ENCODE results near the gene CDYL2. TPM values are rescaled to one million over a fixed set of nuclear protein-coding genes. Genes with fewer than 3 reads are reported as not detected.

The CDYL2 gene
- total and polyA plus RNA-seq, 5 donors from 2014 or later: 1.2 to 37.6 (median 1.6) TPM

GRCh38 chr16:80705596-80705995 lies 98.8 kb downstream of the CDYL2 start:
- Mint-ChIP-seq H3K27me3 (no peaks in the 10 kb centered on the region), H3K4me1 (peaks cover 3 to 22% (median 14%) of the 10 kb centered on the region in 4 donors), H3K4me3 (no peak overlapping the region), H3K36me3 (no peaks in the 10 kb centered on the region), H3K9me3 (peaks cover 0 to 8% (median 0%) of the 10 kb centered on the region in 7 donors), H3K27ac (no peak overlapping the region)
- ATAC-seq (ENCODE audit: low read depth in 2 of 2) (no peak), DNase-seq (no peak)
- Histone ChIP-seq H3K4me1 (ENCODE audit: control insufficient read depth, insufficient read depth, low read length, poor library complexity, severe bottlenecking) (peaks cover 3% of the 10 kb centered on the region), H3K9me3 (ENCODE audit: control insufficient read depth in 2 of 2, low read length in 2 of 2) (no peaks in the 10 kb centered on the region), H3K36me3 (ENCODE audit: control insufficient read depth, insufficient read depth, low read length) (no peaks in the 10 kb centered on the region), H3K27ac (ENCODE audit: insufficient read depth, low read length, poor library complexity, severe bottlenecking) (no peak overlapping the region), H3K27me3 (ENCODE audit: control insufficient read depth, insufficient read depth, low read length) (no peaks in the 10 kb centered on the region), H3K4me3 (ENCODE audit: low read depth, low read length) (no peak overlapping the region)

GRCh38 chr16:80704751-80705505 lies 99.5 kb downstream of the CDYL2 start:
- no peak overlapping the region for H3K27ac ChIP-seq (ENCODE audit: insufficient read depth, low read length, poor library complexity, severe bottlenecking)
- no peak overlapping the region for H3K4me3 Mint-ChIP-seq
- no peaks in the 10 kb centered on the region for H3K36me3 ChIP-seq (ENCODE audit: control insufficient read depth, insufficient read depth, low read length)
- no peaks in the 10 kb centered on the region for H3K9me3 ChIP-seq (ENCODE audit: control insufficient read depth in 2 of 2, low read length in 2 of 2)
- DNase-seq (no peak), ATAC-seq (ENCODE audit: low read depth in 2 of 2) (no peak)
- H3K27ac Mint-ChIP-seq: no peak overlapping the region
- H3K9me3 Mint-ChIP-seq: peaks cover 0 to 8% (median 0%) of the 10 kb centered on the region in 7 donors
- H3K27me3 Mint-ChIP-seq: no peaks in the 10 kb centered on the region
- H3K4me1 Mint-ChIP-seq: peaks cover 6 to 28% (median 18%) of the 10 kb centered on the region in 4 donors
- H3K27me3 ChIP-seq (ENCODE audit: control insufficient read depth, insufficient read depth, low read length): no peaks in the 10 kb centered on the region
- no peaks in the 10 kb centered on the region for H3K36me3 Mint-ChIP-seq
- H3K4me3 ChIP-seq (ENCODE audit: low read depth, low read length): no peak overlapping the region
- H3K4me1 ChIP-seq (ENCODE audit: control insufficient read depth, insufficient read depth, low read length, poor library complexity, severe bottlenecking): peaks cover 5% of the 10 kb centered on the region

- Mint-ChIP-seq H3K4me3 (no peak overlapping the region), H3K36me3 (peaks cover 3% of the 10 kb centered on the region), H3K4me1 (peaks cover 14 to 39% (median 24%) of the 10 kb centered on the region in 4 donors), H3K27ac (peak overlapping the region in 2 of 3 donors; percentile 33 to 52), H3K9me3 (peaks cover 0 to 8% (median 3%) of the 10 kb centered on the region in 7 donors), H3K27me3 (no peaks in the 10 kb centered on the region)
- Histone ChIP-seq H3K27ac (ENCODE audit: insufficient read depth, low read length, poor library complexity, severe bottlenecking) (no peak overlapping the region), H3K4me3 (ENCODE audit: low read depth, low read length) (no peak overlapping the region), H3K9me3 (ENCODE audit: control insufficient read depth in 2 of 2, low read length in 2 of 2) (no peaks in the 10 kb centered on the region), H3K4me1 (ENCODE audit: control insufficient read depth, insufficient read depth, low read length, poor library complexity, severe bottlenecking) (peaks cover 5% of the 10 kb centered on the region), H3K36me3 (ENCODE audit: control insufficient read depth, insufficient read depth, low read length) (no peaks in the 10 kb centered on the region), H3K27me3 (ENCODE audit: control insufficient read depth, insufficient read depth, low read length) (no peaks in the 10 kb centered on the region)
- DNase-seq: no peak
- no peak for ATAC-seq (ENCODE audit: low read depth in 2 of 2)
These were observed 101.0 kb downstream of the CDYL2 start for GRCh38 chr16:80703131-80704071.

GRCh38 chr16:80702696-80703095 lies 101.7 kb downstream of the CDYL2 start:
- no peaks in the 10 kb centered on the region for H3K36me3 ChIP-seq (ENCODE audit: control insufficient read depth, insufficient read depth, low read length)
- no peaks in the 10 kb centered on the region for H3K9me3 ChIP-seq (ENCODE audit: control insufficient read depth in 2 of 2, low read length in 2 of 2)
- ATAC-seq (ENCODE audit: low read depth in 2 of 2) (no peak), DNase-seq (no peak)
- no peak overlapping the region for H3K4me3 ChIP-seq (ENCODE audit: low read depth, low read length)
- Mint-ChIP-seq H3K27me3 (no peaks in the 10 kb centered on the region), H3K27ac (no peak overlapping the region), H3K9me3 (peaks cover 0 to 8% (median 3%) of the 10 kb centered on the region in 7 donors), H3K4me1 (peaks cover 13 to 41% (median 28%) of the 10 kb centered on the region in 4 donors), H3K4me3 (no peak overlapping the region), H3K36me3 (peaks cover 3% of the 10 kb centered on the region)
- H3K27ac ChIP-seq (ENCODE audit: insufficient read depth, low read length, poor library complexity, severe bottlenecking): no peak overlapping the region
- peaks cover 5% of the 10 kb centered on the region for H3K4me1 ChIP-seq (ENCODE audit: control insufficient read depth, insufficient read depth, low read length, poor library complexity, severe bottlenecking)
- H3K27me3 ChIP-seq (ENCODE audit: control insufficient read depth, insufficient read depth, low read length): no peaks in the 10 kb centered on the region

DNA sequence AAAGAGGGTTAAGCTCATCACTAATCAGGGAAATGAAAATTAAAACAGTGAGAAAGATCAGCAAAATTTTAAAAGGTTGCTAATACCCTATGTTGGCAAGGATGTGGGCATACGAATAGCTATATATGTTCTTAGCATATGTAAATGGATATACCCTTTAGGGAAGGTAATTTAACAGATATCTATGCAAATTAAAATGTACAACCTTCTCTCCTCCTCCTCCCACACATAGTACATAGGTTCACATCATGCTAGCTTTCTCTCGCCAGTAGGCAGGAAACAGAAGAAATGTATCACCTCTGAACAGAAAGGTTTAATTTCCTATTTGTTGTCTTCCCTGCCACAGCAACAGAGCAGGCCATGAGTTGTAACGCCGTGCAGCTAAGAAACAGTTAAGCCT lies 103.8 kb downstream of the CDYL2 start:
- no peak for ATAC-seq (ENCODE audit: low read depth in 2 of 2)

DNA sequence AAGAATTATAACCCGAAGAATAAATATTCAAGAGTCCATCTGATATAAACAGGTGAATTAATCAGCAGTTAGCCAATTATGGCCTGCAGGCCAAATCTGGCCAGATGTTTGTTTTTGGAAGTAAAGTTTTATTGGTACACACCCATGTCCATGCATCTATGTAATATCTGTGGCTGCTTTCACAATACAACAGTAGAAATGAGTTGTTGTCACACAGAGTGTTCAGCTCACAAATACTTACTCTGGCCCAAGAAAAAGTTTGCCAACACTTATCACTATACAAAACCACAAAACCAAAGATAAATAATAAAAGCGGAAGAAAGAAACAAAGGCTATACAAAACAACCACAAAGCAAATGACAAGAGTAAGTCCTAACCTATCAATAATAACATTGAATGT lies 109.4 kb downstream of the CDYL2 start:
- no peak overlapping the region for H3K4me3 ChIP-seq (ENCODE audit: low read depth, low read length)
- H3K9me3 ChIP-seq (ENCODE audit: control insufficient read depth in 2 of 2, low read length in 2 of 2): no peaks in the 10 kb centered on the region
- Mint-ChIP-seq H3K4me3 (no peak overlapping the region), H3K27me3 (no peaks in the 10 kb centered on the region), H3K27ac (peak overlapping the region in 1 of 3 donors; percentile 72), H3K36me3 (peaks cover 8% of the 10 kb centered on the region), H3K4me1 (peaks cover 40 to 74% (median 52%) of the 10 kb centered on the region in 4 donors), H3K9me3 (peaks cover 0 to 4% (median 3%) of the 10 kb centered on the region in 7 donors)
- DNase-seq (no peak), ATAC-seq (ENCODE audit: low read depth in 2 of 2) (no peak)
- H3K36me3 ChIP-seq (ENCODE audit: control insufficient read depth, insufficient read depth, low read length): no peaks in the 10 kb centered on the region
- H3K27me3 ChIP-seq (ENCODE audit: control insufficient read depth, insufficient read depth, low read length): no peaks in the 10 kb centered on the region
- peaks cover 5% of the 10 kb centered on the region for H3K4me1 ChIP-seq (ENCODE audit: control insufficient read depth, insufficient read depth, low read length, poor library complexity, severe bottlenecking)
- H3K27ac ChIP-seq (ENCODE audit: insufficient read depth, low read length, poor library complexity, severe bottlenecking): no peak overlapping the region

More for the DNA sequence above, 103.8 kb downstream of the CDYL2 start:
- peak overlapping the region in 1 of 3 donors; percentile 66 for H3K27ac Mint-ChIP-seq
- H3K4me1 Mint-ChIP-seq: peaks cover 29 to 47% (median 34%) of the 10 kb centered on the region in 4 donors
- no peaks in the 10 kb centered on the region for H3K36me3 ChIP-seq (ENCODE audit: control insufficient read depth, insufficient read depth, low read length)
- no peaks in the 10 kb centered on the region for H3K27me3 ChIP-seq (ENCODE audit: control insufficient read depth, insufficient read depth, low read length)
- no peak overlapping the region for H3K27ac ChIP-seq (ENCODE audit: insufficient read depth, low read length, poor library complexity, severe bottlenecking)
- no peaks in the 10 kb centered on the region for H3K9me3 ChIP-seq (ENCODE audit: control insufficient read depth in 2 of 2, low read length in 2 of 2)
- H3K4me3 Mint-ChIP-seq: no peak overlapping the region
- H3K4me1 ChIP-seq (ENCODE audit: control insufficient read depth, insufficient read depth, low read length, poor library complexity, severe bottlenecking): peaks cover 9% of the 10 kb centered on the region
- H3K27me3 Mint-ChIP-seq: no peaks in the 10 kb centered on the region
- no peak overlapping the region for H3K4me3 ChIP-seq (ENCODE audit: low read depth, low read length)
- peaks cover 0 to 12% (median 3%) of the 10 kb centered on the region in 7 donors for H3K9me3 Mint-ChIP-seq
- H3K36me3 Mint-ChIP-seq: peaks cover 8% of the 10 kb centered on the region
- DNase-seq: no peak

- Mint-ChIP-seq H3K27me3 (no peaks in the 10 kb centered on the region), H3K9me3 (peaks cover 0 to 4% (median 1%) of the 10 kb centered on the region in 7 donors), H3K36me3 (peaks cover 6% of the 10 kb centered on the region), H3K4me3 (no peak overlapping the region), H3K27ac (no peak overlapping the region), H3K4me1 (peaks cover 39 to 63% (median 46%) of the 10 kb centered on the region in 4 donors)
- H3K27me3 ChIP-seq (ENCODE audit: control insufficient read depth, insufficient read depth, low read length): no peaks in the 10 kb centered on the region
- H3K4me1 ChIP-seq (ENCODE audit: control insufficient read depth, insufficient read depth, low read length, poor library complexity, severe bottlenecking): peaks cover 5% of the 10 kb centered on the region
- ATAC-seq (ENCODE audit: low read depth in 2 of 2) (no peak), DNase-seq (no peak)
- no peaks in the 10 kb centered on the region for H3K36me3 ChIP-seq (ENCODE audit: control insufficient read depth, insufficient read depth, low read length)
- no peaks in the 10 kb centered on the region for H3K9me3 ChIP-seq (ENCODE audit: control insufficient read depth in 2 of 2, low read length in 2 of 2)
- H3K27ac ChIP-seq (ENCODE audit: insufficient read depth, low read length, poor library complexity, severe bottlenecking): no peak overlapping the region
- H3K4me3 ChIP-seq (ENCODE audit: low read depth, low read length): no peak overlapping the region
These were observed 110.8 kb downstream of the CDYL2 start for GRCh38 chr16:80693553-80693952.

Measured in CD4-positive, CD25-positive, alpha-beta regulatory T cell (primary cell).